Lower leg skin (tissue), 3 donors: ENCODE measurements around the gene NOPCHAP1.

ENCODE experiments used
- POLR2A ChIP-seq, 2 donors: fragments of 450-650 bp; IDR thresholded peaks; one replicate each; pipeline ENCODE4 v1.6.1; 2016 to 2017; ENCODE audit warnings: antibody characterized with exemption in 2 of 2, mild to moderate bottlenecking in 1 of 2, moderate library complexity in 1 of 2
- TF ChIP-seq, protein P1 (sequence below), 3 donors: fragments of 450-650 bp; IDR thresholded peaks; one replicate each; pipeline ENCODE4 v1.5.1; 2016; ENCODE audit warnings: antibody characterized with exemption in 3 of 3, mild to moderate bottlenecking in 3 of 3, moderate library complexity in 2 of 3

DNA sequence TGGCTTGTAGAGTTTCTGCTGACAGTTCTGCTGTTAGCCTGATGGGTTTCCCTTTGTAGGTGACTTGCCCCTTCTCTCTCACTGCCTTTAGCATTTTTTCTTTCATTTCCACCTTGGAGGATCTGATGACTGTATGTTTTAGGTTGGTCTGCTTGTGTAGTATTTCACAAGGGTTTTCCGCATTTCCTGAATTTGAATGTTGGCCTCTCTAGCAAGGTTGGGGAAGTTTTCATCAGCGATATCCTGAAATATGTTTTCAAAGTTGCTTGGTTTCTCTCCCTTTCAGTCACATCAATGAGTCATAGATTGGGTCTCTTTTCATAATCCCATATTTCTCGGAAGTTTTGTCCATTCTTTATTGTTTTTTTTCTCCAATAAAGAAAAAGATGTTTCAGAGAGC is 11.4 kb downstream of the NOPCHAP1 start:
- TF ChIP-seq, protein P1, sequence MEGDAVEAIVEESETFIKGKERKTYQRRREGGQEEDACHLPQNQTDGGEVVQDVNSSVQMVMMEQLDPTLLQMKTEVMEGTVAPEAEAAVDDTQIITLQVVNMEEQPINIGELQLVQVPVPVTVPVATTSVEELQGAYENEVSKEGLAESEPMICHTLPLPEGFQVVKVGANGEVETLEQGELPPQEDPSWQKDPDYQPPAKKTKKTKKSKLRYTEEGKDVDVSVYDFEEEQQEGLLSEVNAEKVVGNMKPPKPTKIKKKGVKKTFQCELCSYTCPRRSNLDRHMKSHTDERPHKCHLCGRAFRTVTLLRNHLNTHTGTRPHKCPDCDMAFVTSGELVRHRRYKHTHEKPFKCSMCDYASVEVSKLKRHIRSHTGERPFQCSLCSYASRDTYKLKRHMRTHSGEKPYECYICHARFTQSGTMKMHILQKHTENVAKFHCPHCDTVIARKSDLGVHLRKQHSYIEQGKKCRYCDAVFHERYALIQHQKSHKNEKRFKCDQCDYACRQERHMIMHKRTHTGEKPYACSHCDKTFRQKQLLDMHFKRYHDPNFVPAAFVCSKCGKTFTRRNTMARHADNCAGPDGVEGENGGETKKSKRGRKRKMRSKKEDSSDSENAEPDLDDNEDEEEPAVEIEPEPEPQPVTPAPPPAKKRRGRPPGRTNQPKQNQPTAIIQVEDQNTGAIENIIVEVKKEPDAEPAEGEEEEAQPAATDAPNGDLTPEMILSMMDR (IDR thresholded peaks at IDR 0.05) = no peak
- no peak for TF ChIP-seq POLR2A (IDR thresholded peaks at IDR 0.05)
